ENCODE results near the gene TRIO.

Gene TRIO

GRCh38 chr5:14439087-14439871 is 296.1 kb downstream of the TRIO start (continued):
- 0 out of 2 replicates have a peak, but pooled peaks have one; percentile 26 for TF ChIP-seq ZNF324 (tag by site-specific recombination; IDR thresholded peaks at IDR 0.05)
- peak; percentile 83 for TF ChIP-seq INSM2 (tag by site-specific recombination; IDR thresholded peaks at IDR 0.05)
- TF ChIP-seq ZNF23 (tag by site-specific recombination; IDR thresholded peaks at IDR 0.05; ENCODE audit: borderline replicate concordance): no peak
- TF ChIP-seq ZNF423 (tag by site-specific recombination; IDR thresholded peaks at IDR 0.05): no peak; the same call in 1 of the 2 replicates
- peak; percentile 100 for TF ChIP-seq PRDM6 (tag by site-specific recombination; IDR thresholded peaks at IDR 0.05)
- TF ChIP-seq ZNF211 (tag by site-specific recombination; IDR thresholded peaks at IDR 0.05; ENCODE audit: low read depth): no peak
- TF ChIP-seq ZNF654 (tag by site-specific recombination; IDR thresholded peaks at IDR 0.05; ENCODE audit: low read depth): no peak; the same call in none of the 2 replicates
- TF ChIP-seq ZNF514 (tag by site-specific recombination; IDR thresholded peaks at IDR 0.05): no peak
- TF ChIP-seq ZBTB1 (tag by site-specific recombination; IDR thresholded peaks at IDR 0.05): peak; percentile 84; the same call in 1 of the 2 replicates
- no peak for TF ChIP-seq SETDB1 (IDR thresholded peaks at IDR 0.05; ENCODE audit: insufficient read length, low read length)
- peak; percentile 83 for TF ChIP-seq ZNF692 (tag by site-specific recombination; IDR thresholded peaks at IDR 0.05)
- peak; percentile 50 for TF ChIP-seq KLF8 (tag by site-specific recombination; IDR thresholded peaks at IDR 0.05)
- TF ChIP-seq ZBTB17 (tag by site-specific recombination; IDR thresholded peaks at IDR 0.05): peak; percentile 71
- TF ChIP-seq ZBTB11 (tag by site-specific recombination; conservative IDR thresholded peaks at IDR 0.05; ENCODE audit: low read depth): 0 out of 2 replicates have a peak, but pooled peaks have one; percentile 19
- TF ChIP-seq GFI1B (tag by site-specific recombination; IDR thresholded peaks at IDR 0.05): peak; percentile 79
- no peak for TF ChIP-seq ZNF311 (tag by site-specific recombination; IDR thresholded peaks at IDR 0.05; ENCODE audit: borderline replicate concordance)
- no peak for TF ChIP-seq KLF9 (tag by site-specific recombination; IDR thresholded peaks at IDR 0.05; ENCODE audit: low read depth)
- peak; percentile 90 for TF ChIP-seq TSHZ1 (tag by site-specific recombination; IDR thresholded peaks at IDR 0.05; ENCODE audit: borderline replicate concordance)
- TF ChIP-seq ZNF280C (tag by site-specific recombination; IDR thresholded peaks at IDR 0.05): no peak
- peak; percentile 94 for TF ChIP-seq ZEB2 (tag by site-specific recombination; IDR thresholded peaks at IDR 0.05)
- peak; percentile 89 for TF ChIP-seq ZNF629 (tag by site-specific recombination; IDR thresholded peaks at IDR 0.05)
- TF ChIP-seq ZFP37 (tag by site-specific recombination; IDR thresholded peaks at IDR 0.05): no peak
- no peak for TF ChIP-seq KLF7 (tag by site-specific recombination; IDR thresholded peaks at IDR 0.05; ENCODE audit: borderline replicate concordance)
- TF ChIP-seq IKZF3 (tag by site-specific recombination; IDR thresholded peaks at IDR 0.05): peak; percentile 95
- no peak for TF ChIP-seq EGR2 (tag by site-specific recombination; IDR thresholded peaks at IDR 0.05; ENCODE audit: low read depth)
